NCI-H1436 (cell line): ENCODE measurements around the gene KBTBD6.
"Not testable (repeated sequence)": the region's sequence is repeated elsewhere in the genome, so short reads cannot be mapped to it uniquely, and the experiment has no call there.

Source experiments
- DNase-seq: peaks from one replicate; lab custom pipeline; 2025; lab: John Stamatoyannopoulos, UW

The KBTBD6 gene

DNA sequence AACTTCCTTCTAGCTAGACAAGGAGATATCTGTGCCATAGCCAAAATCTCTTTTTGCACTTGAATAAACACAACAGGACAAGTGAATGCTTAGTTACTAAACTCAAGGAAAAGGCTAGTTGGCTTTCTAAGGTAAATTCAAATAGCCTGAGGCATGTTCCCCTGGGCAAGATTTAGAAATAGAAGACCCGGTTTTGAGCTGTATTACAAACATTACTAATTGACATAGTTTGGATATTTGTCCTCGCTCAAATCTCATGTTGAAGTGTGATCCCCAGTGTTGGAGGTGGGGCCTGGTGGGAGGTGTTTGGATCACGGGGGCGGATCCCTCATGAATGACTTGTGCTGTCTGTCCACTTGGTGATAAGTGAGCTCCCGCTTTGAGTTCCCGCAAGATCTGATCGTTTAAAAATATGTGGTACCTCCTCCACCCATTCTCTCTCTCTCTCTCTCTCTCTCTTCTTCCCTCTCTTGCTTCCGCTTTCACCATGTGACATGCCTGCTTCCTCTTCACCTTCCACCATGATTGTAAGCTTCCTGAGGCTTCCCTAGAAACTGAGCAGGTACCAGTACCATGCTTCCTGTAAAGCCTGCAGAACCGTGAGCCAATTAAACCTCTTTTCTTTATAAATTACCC, 3.9 kb upstream of the KBTBD6 start:
- no peak for DNase-seq

DNA sequence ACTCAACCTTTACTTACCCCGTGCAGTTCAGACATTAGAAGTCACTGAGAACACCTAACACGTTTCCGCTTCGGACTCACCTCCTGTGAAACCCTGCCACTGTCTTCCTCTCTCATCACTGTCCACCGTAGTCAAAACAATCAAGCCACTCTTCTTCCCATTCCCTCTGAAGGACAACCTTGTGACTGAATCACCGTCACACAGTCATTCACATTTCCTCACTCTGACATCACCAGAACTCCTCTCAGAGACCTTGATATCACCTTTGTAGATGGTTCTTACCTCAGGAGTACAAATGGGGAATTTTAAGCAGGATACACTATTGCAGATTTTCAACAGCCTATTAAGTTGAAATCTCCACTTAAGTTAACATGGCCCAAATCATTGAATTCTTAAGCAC, 1.3 kb upstream of the KBTBD6 start:
- no peak for DNase-seq

DNA sequence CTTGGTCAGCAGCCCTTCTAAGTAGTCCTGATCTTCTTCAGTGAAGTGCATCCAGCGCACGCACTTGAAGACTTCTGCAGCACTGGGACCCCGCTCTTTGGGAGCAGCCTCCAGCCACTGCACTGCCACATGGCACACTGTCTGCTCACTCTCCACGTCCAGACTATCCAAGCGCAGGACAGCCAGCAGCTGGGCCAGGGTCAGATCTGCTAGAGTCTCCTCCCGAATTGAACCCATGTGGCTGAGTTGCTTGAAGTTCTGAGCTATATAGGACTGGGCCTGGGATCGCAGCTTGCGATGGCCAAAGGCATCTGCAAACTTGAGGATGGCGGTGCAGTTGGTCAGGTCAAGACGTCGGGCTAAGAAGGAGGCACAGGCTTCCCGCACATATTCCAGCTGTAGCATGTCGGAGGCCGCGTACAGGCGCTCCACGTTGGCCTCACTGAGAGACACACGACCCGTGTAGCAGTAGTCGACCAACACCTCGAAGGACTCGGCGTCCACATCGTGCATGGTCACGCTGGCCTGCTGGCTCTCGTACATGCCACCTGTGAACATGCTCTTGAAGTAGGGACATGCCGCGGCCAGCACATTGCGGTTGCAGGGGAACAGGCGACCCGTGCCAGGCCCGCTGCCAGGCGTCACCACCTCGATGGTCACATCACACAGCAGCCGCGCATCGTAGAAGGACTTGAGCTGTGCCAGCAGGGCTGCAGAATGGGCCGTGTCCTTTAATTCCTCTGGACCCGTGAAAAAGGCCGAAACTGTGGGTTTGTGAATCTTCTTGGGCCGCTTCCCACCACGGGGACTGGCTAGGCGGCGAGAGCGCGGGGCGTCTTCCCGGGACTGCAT, 716 bp downstream of the KBTBD6 start:
- DNase-seq, result not testable (repeated sequence)

DNA sequence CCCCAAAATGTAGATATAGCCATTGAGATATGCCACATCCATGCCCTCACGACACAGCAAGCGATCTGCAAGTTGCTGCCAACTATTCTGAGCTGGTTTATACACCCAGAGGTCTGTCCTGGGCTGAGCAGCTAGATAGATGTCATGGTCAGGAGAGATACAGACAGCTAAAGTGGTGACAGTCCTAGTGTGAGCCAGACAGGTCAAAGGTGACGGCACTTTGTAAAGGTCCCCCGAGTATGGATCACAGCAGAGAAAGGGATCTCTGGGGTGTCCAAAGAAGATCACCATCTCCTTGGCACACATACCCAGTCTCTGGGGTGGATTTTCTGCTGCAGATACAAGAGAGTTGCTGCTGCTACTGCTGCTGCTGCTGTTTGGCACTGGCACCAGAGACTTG, 1.4 kb downstream of the KBTBD6 start:
- not testable (repeated sequence) for DNase-seq

DNA sequence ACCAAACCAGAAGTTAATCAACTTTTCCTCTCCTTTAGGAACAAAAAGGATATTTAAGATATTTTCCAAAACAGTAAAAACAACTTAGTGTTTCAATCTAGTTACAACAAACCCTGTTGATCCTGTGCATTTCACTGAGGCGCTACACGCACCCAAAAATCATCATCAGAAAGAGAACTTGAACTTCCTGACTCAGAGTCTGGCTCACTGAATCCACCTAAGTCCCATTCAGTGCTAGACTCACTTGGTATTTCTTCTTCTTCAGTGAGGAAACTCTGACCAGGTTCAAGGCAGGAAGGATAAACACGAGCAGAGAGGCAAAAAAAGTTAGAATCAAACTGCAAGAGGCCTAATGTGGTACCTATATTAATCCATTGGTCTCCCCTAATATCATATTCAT, 2.2 kb downstream of the KBTBD6 start:
- no peak for DNase-seq

DNA sequence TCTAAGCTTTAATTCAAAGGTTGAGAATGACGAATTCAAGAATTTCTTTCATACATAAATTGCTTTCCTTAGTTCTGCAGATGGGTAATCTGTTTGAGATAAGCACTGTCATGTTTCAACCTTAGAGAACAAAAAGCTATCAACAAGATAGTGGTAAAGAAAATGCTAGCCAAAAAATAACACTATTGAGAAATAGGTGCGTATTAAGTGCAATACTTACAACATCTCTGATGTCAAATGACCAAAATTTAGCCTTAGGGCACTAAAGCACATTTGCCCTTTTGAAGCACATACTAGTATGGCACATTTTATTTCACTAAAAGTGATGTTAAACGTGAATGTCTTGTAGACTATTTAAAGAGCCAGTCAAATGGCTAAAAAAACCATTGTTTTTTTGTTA, 4.9 kb downstream of the KBTBD6 start:
- DNase-seq, result no peak

DNA sequence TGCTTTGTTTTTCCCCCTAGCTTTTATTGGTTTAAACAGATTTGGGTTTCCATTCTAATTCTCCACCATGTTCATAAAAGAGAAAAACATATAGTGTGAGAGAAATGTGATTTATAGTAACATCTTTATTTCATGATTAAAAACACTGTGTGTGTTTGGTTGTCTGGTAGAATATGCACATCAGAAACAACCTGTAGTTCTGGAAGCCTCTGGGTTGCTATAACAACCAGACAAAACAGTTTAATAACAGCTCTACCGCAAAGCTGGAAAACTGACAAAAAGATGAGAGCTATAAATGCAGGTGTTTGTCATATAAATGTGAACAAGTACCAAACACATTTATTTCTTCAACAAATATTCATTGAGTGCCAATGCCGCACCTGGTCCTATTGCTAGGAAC, 9.8 kb downstream of the KBTBD6 start:
- DNase-seq, result no peak

DNA sequence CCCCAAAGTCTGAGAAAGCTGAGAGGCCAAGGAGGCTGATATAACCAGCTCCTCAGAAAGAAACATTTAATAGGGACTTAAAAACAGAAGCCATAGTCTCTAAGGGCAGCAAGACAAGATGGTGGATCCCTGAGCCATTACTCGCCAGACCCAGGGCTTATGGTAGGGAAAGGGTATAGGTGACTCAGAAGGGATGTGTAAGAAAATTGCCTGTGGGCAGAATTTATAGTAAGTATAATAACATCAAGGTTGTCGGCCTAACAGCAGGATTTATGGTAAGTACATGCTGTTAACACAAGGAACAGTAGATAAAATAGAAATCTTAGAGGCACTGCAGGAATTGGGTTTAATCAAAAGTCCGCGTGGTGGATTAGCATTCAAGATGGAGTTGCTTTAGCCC, 14.7 kb downstream of the KBTBD6 start:
- DNase-seq, result no peak

DNA sequence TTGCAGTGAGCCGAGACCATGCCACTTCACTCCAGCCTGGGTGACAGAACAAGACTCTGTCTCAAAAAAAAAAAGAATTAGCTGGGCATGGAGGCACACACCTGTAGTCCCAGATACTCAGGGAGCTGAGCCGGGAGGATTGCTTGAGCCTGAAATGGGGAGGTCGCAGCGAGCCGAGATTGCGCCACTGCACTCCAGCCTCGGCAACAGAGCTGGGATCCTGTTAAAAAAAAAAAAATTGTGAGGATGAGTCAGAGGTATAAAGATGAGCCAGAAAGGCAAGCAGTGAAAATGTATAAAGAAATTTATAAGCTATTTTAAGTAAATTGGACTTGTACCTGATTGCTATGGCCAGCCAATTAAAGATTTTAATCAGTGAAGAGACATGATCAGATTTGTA, 21.1 kb downstream of the KBTBD6 start:
- no peak for DNase-seq

DNA sequence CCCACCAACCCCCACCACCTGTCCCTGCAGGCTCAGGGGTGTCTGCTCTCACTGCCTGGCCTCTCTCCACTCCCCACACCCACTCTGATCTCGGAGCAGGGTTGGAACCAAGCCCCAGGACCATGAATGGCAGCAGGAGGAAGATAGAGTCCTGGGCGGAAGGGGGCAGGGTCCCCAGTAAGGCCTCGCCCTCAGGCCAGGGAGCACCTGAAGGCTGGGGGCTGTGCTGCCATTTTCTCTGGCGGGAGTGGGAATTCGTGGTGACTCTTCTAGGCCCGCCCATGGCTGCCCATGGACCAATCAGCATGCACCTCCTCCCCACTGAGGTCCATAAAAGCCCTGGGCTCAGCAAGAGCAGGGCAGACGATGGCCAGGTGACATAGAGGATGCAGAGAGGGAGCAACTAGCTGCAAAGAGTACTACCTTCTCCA, 25.0 kb downstream of the KBTBD6 start:
- no peak for DNase-seq

DNA sequence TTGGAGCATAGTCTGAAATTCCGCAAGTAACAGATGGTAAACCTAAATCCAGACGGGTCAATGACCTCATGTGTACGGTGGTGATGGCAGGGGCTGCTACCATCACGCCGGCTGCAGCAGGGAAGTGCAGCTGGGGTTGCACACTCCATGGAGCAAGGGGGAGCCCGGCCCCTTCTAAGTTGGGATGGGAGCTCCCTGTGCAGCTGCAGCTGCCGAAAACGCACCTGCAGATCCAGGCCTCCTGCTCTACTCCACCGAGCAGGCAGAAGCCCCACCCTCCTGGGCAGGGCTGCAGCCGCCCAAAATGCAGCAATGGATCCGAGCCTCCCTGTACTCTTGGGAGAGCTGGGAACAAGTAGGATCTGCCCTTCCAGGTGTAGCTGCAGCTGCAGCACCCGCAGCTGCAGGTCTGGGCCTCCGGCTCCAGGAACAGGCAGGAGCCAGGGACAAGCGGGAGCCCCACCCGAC, 25.5 kb downstream of the KBTBD6 start:
- DNase-seq, result no peak

DNA sequence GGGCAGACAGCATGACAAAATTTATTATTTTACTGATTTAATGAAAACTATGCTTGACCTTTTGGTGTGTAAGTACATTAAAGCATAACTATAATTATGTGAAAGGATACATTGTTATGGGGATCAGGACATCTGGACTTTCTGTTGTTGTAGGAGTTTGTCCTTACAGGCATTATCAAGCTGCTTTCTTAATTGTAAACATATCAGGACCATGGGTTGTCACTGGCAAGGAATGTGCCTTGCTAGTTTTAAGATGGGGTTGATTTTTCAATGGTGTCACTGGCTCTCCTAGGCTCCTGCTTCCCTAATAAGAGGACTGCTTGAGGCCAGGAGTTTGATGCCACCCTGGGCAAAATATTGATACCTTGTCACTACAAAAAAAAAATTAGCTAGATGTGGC, 32.6 kb downstream of the KBTBD6 start:
- DNase-seq, result no peak

DNA sequence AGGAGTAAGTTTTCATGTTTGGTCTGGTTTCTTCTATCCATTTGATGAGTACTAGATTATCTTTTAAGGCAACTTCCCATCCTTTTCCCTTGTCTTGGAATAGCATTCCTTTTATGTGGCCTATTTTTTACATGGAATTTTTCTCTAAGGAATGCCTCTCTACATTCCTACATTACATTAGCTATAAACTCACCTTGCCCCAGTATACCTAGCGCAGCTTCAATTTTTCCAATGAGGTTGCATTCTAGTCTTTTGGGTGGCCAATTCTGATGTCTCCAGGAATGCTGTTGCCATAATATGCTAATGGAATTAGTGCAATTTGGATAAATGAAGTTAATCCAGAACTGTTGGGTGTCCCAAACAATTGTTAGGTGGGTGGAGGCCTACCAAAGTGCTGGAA, 33.8 kb downstream of the KBTBD6 start:
- no peak for DNase-seq

DNA sequence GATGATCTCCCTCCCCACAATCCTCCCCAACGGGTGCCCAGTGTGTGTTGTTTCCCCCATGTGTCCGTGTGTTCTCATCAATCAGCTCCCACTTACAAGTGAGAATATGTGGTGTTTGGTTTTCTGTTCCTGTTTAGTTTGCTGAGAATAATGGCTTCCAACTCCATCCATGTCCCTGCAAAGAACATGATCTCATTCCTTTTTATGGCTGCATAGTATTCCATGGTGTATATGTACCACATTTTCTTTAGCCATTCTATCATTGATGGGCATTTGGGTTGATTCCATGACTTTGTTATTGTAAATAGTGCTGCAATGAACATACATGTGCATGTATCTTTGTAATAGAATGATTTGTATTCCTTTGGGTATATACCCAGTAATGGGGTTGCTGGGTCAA, 36.9 kb downstream of the KBTBD6 start:
- DNase-seq, result not testable (repeated sequence)

DNA sequence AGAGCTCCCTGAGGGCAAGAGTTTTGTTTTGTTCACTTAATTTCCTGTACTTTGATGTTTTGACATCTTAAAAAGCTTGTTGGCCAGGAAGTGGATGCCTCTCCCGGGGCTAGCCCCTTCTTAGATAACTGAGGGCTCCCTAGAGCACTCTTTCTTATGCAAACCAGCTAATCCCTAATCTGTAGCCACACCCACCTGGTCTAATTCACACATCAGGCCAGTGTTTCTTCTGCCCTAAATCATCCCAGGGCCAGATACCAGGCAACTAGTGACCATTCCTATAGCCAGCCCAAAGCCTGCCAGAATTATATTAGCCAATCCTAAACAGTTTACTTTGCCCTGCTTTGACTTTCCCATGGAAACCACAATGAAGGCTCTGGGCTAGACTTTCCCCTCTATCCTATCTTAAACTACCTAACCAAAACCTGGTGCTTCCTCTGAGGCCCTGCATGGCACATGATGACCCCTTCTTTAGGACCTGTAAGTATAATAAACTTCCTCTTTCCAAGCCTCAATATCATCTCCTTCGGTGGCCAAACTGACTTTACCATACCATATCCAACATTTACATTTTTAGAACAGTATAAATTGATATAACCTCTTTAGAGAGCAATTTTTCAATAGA, 46.5 kb downstream of the KBTBD6 start:
- no peak for DNase-seq

DNA sequence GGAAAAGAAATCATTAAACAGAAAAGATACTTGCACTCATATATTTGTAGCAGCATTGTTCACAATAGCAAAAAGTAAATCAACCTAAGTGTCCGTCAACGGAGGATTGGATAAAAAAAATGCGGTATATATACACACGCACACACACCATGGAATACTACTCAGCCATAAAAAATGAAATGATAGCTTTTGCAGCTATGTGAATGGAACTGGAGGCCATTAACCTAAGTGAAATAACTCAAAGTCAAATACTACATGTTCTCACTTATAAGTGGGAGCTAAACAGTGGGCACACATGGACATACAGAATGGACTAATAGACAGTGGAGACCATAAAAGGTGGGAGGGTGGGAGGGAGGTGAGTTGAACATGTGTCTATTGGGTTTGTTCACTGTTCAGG, 52.9 kb downstream of the KBTBD6 start:
- DNase-seq, result no peak
